Activated T-helper 1 cell treated with anti-CD3 and anti-CD28 coated beads, Interleukin-2, amount 50 U/mL, for 16 hours (primary cell): ENCODE measurements around the gene GPR37L1.
"Not testable (repeated sequence)": the region's sequence is repeated elsewhere in the genome, so short reads cannot be mapped to it uniquely, and the experiment has no call there.

ENCODE experiments used
- DNase-seq, 2 donors: peaks; one replicate each; pipeline ENCODE4 v3.0.0-alpha.2; 2020; ENCODE audit warnings: low read depth in 1 of 2, low spot score in 1 of 2

GPR37L1 gene

GRCh38 chr1:202133001-202133400 is 10.3 kb downstream of the GPR37L1 start:
- no peak for DNase-seq

- no peak for DNase-seq
Observed at GRCh38 chr1:202133496-202133895, 10.8 kb downstream of the GPR37L1 start.

GRCh38 chr1:202133989-202134388 is 11.3 kb downstream of the GPR37L1 start:
- DNase-seq, result no peak

GRCh38 chr1:202134645-202135172 is 12.0 kb downstream of the GPR37L1 start:
- DNase-seq, result no peak

- peak in 1 of 2 donors; percentile 18 for DNase-seq
Observed at GRCh38 chr1:202135221-202135721, 12.6 kb downstream of the GPR37L1 start.

- no peak for DNase-seq
Observed at GRCh38 chr1:202140833-202141232, 18.1 kb downstream of the GPR37L1 start.

GRCh38 chr1:202141468-202141867 is 18.8 kb downstream of the GPR37L1 start:
- not testable (repeated sequence) for DNase-seq

GRCh38 chr1:202143011-202143767 is 20.5 kb downstream of the GPR37L1 start:
- no peak for DNase-seq

- DNase-seq, result no peak
Observed at GRCh38 chr1:202143768-202144401, 21.2 kb downstream of the GPR37L1 start.

- peak; percentile 47 to 62 for DNase-seq
Observed at GRCh38 chr1:202144402-202145067, 21.8 kb downstream of the GPR37L1 start, which contains the start of gene ARL8A. Gene ARL8A, minus strand, starts transcription at chr1:202144737. Its CDS starts 165 bp downstream, at chr1:202144572.

- no peak for DNase-seq
Observed at GRCh38 chr1:202145068-202145743, 22.5 kb downstream of the GPR37L1 start.

- not testable (repeated sequence) for DNase-seq
Observed at GRCh38 chr1:202145744-202146140, 23.0 kb downstream of the GPR37L1 start.

- DNase-seq, result no peak
Observed at GRCh38 chr1:202146279-202146678, 23.6 kb downstream of the GPR37L1 start.

- no peak for DNase-seq
Observed at GRCh38 chr1:202146993-202147392, 24.3 kb downstream of the GPR37L1 start.

- no peak for DNase-seq
Observed at GRCh38 chr1:202148391-202148790, 25.7 kb downstream of the GPR37L1 start.

- DNase-seq, result no peak
Observed at GRCh38 chr1:202149566-202149965, 26.8 kb downstream of the GPR37L1 start.

GRCh38 chr1:202150187-202150586 is 27.5 kb downstream of the GPR37L1 start:
- no peak for DNase-seq

GRCh38 chr1:202150602-202151001 is 27.9 kb downstream of the GPR37L1 start:
- DNase-seq, result no peak

- DNase-seq, result no peak
Observed at GRCh38 chr1:202151045-202151444, 28.3 kb downstream of the GPR37L1 start.

- no peak for DNase-seq
Observed at GRCh38 chr1:202152399-202152798, 29.7 kb downstream of the GPR37L1 start.

- no peak for DNase-seq
Observed at GRCh38 chr1:202153284-202153683, 30.6 kb downstream of the GPR37L1 start.
